ENCODE data around the gene SNORC.

Gene SNORC

DNA sequence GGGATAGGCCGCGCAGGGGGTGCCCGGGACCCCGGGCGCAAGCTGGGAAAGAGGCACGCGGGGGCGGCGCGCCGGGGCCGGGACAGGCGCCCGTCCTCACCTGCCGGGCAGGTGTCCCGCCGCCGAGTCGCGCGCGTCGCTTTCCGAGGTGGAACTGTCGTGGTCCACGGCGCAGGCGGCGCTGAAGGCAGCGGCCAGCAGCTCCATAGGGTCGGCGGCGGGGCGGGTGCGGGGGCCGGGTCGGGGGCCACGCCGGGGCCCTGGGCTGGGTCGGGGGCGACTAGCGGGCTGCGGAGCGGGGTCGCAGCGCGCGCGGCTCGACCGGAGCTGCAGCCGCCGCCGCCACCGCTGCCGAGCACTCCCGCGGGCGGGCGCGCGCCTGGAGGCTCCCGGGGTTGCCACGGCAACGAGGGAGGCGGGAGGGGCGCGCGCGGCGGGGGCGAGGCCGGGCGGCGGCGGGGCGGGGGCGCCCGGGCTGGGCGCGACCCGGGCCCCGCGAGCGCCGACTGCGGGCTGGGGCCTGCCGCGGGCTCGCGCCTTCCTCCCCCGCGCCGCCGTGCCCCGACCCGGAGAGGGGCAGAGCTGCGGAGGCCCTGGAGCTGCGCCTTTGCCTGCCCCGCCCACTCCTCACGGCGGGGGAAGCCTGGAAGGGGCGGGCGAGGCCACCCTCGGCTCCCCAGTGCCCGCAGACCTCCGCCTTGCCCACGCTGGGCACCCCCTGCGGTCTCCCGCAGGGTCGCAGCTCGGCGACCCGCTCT is 57.9 kb downstream of the SNORC start:
- DNase-seq = no peak

All from CD4-positive, alpha-beta T cell treated with Interleukin-4 for 1 hour (primary cell).